IMR-90 (cell line): Measurements from ENCODE around the gene ACTL6B. TPM values are rescaled to one million over a fixed set of nuclear protein-coding genes. Genes with fewer than 3 reads are reported as not detected.
A peak's percentile ranks its signal among the peaks of the same experiment; 100 is the strongest.

Source experiments
- ATAC-seq: fragments of 200-7000 bp; cut with Tn5 transposase; 2 replicates; pipeline ENCODE4 v1.9.1; 2020; ENCODE audit warnings: low read depth, mild to moderate bottlenecking, moderate library complexity
- BruUV-seq: library from RNA; stranded (reverse); fragments of 400-500 nt; replicated peaks from 2 replicates; lab custom pipeline; 2021; lab: Mats Ljungman, UMichigan
- CTCF ChIA-PET: fragments of 300-600 bp; formaldehyde crosslinking; extraction: SDS; loops from one replicate; lab custom pipeline; 2021; ENCODE audit warnings: antibody characterized with exemption; lab: Yijun Ruan, JAX
- POLR2A ChIA-PET: fragments of 300-600 bp; sonication (Branson Sonifier 250); formaldehyde crosslinking; loops from one replicate; lab custom pipeline; 2022; ENCODE audit warnings: antibody characterized with exemption; ENCODE audit not compliant: unreplicated experiment; lab: Charles Lee
- DNase-seq: peaks from one replicate; pipeline ENCODE4 v3.0.0; 2013
- H2AFZ ChIP-seq: replicated peaks from 2 replicates; pipeline ENCODE3; 2013; ENCODE audit warnings: low read length, mild to moderate bottlenecking; ENCODE audit not compliant: poor library complexity
- H2AK5ac ChIP-seq: 2 replicates; pipeline ENCODE4 v1.6.1; 2013; ENCODE audit warnings: low read depth, low read length, inconsistent platforms
- H2AK9ac ChIP-seq: replicated peaks from 2 replicates; pipeline ENCODE3; 2013; ENCODE audit warnings: mild to moderate bottlenecking, low read depth, low read length, moderate library complexity; ENCODE audit not compliant: poor library complexity
- H2BK120ac ChIP-seq: 2 replicates; pipeline ENCODE4 v1.6.1; 2013; ENCODE audit warnings: low read depth, low read length, inconsistent platforms
- H2BK15ac ChIP-seq: 3 replicates; pipeline ENCODE4 v1.6.1; 2013; ENCODE audit warnings: low read depth, low read length, inconsistent platforms
- H2BK20ac ChIP-seq: 2 replicates; pipeline ENCODE4 v1.6.1; 2013; ENCODE audit warnings: low read depth, mild to moderate bottlenecking, inconsistent platforms, low read length, moderate library complexity
- H2BK5ac ChIP-seq: 2 replicates; pipeline ENCODE4 v1.6.1; 2013; ENCODE audit warnings: mild to moderate bottlenecking, low read depth, low read length, inconsistent platforms; ENCODE audit not compliant: poor library complexity, severe bottlenecking
- H3K14ac ChIP-seq: replicated peaks from 2 replicates; pipeline ENCODE4 v1.6.1; 2013; ENCODE audit warnings: low read depth, low read length, inconsistent platforms
- H3K18ac ChIP-seq: 2 replicates; pipeline ENCODE4 v1.6.1; 2013; ENCODE audit warnings: low read depth, low read length, control low read depth
- H3K23ac ChIP-seq: 2 replicates; pipeline ENCODE4 v1.6.1; 2013; ENCODE audit warnings: low read depth, low read length, inconsistent platforms
- H3K27ac ChIP-seq: 2 replicates; pipeline ENCODE4 v1.5.1; 2013; ENCODE audit warnings: mild to moderate bottlenecking, control low read depth, low read length; ENCODE audit not compliant: insufficient read depth
- H3K27me3 ChIP-seq: 2 replicates; pipeline ENCODE4 v1.6.1; 2013; ENCODE audit warnings: low read length; ENCODE audit not compliant: control insufficient read depth, insufficient read depth
- H3K36me3 ChIP-seq: 2 replicates; pipeline ENCODE4 v1.6.1; 2013; ENCODE audit warnings: low read length, mixed read lengths; ENCODE audit not compliant: control insufficient read depth, insufficient read depth
- H3K4ac ChIP-seq: 2 replicates; pipeline ENCODE4 v1.6.1; 2013; ENCODE audit warnings: low read depth, low read length, inconsistent platforms
- H3K4me1 ChIP-seq: 2 replicates; pipeline ENCODE4 v1.6.1; 2013; ENCODE audit warnings: low read length, mixed read lengths; ENCODE audit not compliant: control insufficient read depth, insufficient read depth
- H3K4me2 ChIP-seq: 2 replicates; pipeline ENCODE4 v1.6.1; 2013; ENCODE audit warnings: low read depth, mild to moderate bottlenecking, control low read depth, low read length, moderate library complexity
- H3K4me3 ChIP-seq: 2 replicates; pipeline ENCODE4 v1.5.1; 2013; ENCODE audit warnings: low read depth, mild to moderate bottlenecking, control low read depth, low read length, moderate library complexity; ENCODE audit not compliant: insufficient read depth
- H3K56ac ChIP-seq: 2 replicates; pipeline ENCODE4 v1.6.1; 2013; ENCODE audit warnings: low read length, inconsistent platforms; ENCODE audit not compliant: insufficient read depth; ENCODE audit errors: extremely low read depth
- H3K79me1 ChIP-seq, 2 experiments: 2 replicates each; pipeline ENCODE4 v1.6.1; 2013; ENCODE audit warnings: low read length in 2 of 2, inconsistent platforms in 1 of 2, low read depth in 1 of 2
- H3K9ac ChIP-seq: 2 replicates; pipeline ENCODE4 v1.6.1; 2013; ENCODE audit warnings: low read depth, low read length, control low read depth
- H3K9me1 ChIP-seq: 2 replicates; pipeline ENCODE4 v1.6.1; 2013; ENCODE audit warnings: low read length, inconsistent platforms; ENCODE audit not compliant: insufficient read depth
- H3K9me3 ChIP-seq: 2 replicates; pipeline ENCODE4 v1.6.1; 2013; ENCODE audit warnings: low read length; ENCODE audit not compliant: control insufficient read depth, insufficient read depth
- H4K20me1 ChIP-seq: 2 replicates; pipeline ENCODE4 v1.6.1; 2013; ENCODE audit warnings: low read length, inconsistent platforms; ENCODE audit not compliant: insufficient read depth
- H4K5ac ChIP-seq: 2 replicates; pipeline ENCODE4 v1.6.1; 2013; ENCODE audit warnings: mild to moderate bottlenecking, low read depth, low read length, control low read depth
- H4K8ac ChIP-seq, 2 experiments: 2 replicates each; pipeline ENCODE4 v1.6.1; 2013; ENCODE audit warnings: low read depth in 2 of 2, low read length in 2 of 2, control low read depth in 1 of 2, inconsistent platforms in 1 of 2
- H4K91ac ChIP-seq: 2 replicates; pipeline ENCODE4 v1.6.1; 2013; ENCODE audit warnings: low read depth, low read length, inconsistent platforms; ENCODE audit not compliant: insufficient read depth
- BHLHE40 ChIP-seq: fragments of 150-350 bp; IDR thresholded peaks from 2 replicates; pipeline ENCODE4 v1.6.1; 2016; ENCODE audit warnings: mild to moderate bottlenecking, low read depth, low read length
- CEBPB ChIP-seq: IDR thresholded peaks from 2 replicates; pipeline ENCODE4 v1.6.1; 2012; ENCODE audit warnings: low read depth, low read length, improper control_type of control experiment
- CHD1 ChIP-seq: IDR thresholded peaks from 2 replicates; pipeline ENCODE4 v1.6.1; 2012; ENCODE audit warnings: low read depth, low read length, improper control_type of control experiment
- CTCF ChIP-seq: conservative IDR thresholded peaks from 2 replicates; pipeline ENCODE4 v1.5.1; 2012; ENCODE audit warnings: mild to moderate bottlenecking, low read depth, low read length, improper control_type of control experiment
- ELK1 ChIP-seq: fragments of 150-350 bp; IDR thresholded peaks from 2 replicates; pipeline ENCODE4 v1.6.1; 2016; ENCODE audit warnings: low read depth, mild to moderate bottlenecking, low read length, moderate library complexity, borderline replicate concordance
- FOS ChIP-seq: fragments of 150-350 bp; IDR thresholded peaks from 2 replicates; pipeline ENCODE4 v1.6.1; 2016; ENCODE audit warnings: low read depth, low read length
- MAFK ChIP-seq: IDR thresholded peaks from 2 replicates; pipeline ENCODE4 v1.6.1; 2012; ENCODE audit warnings: low read depth, low read length, improper control_type of control experiment
- MAZ ChIP-seq: IDR thresholded peaks from 2 replicates; pipeline ENCODE4 v1.6.1; 2012; ENCODE audit warnings: low read depth, mild to moderate bottlenecking, low read length, improper control_type of control experiment, moderate library complexity, borderline replicate concordance
- MXI1 ChIP-seq: IDR thresholded peaks from 2 replicates; pipeline ENCODE4 v1.6.1; 2012; ENCODE audit warnings: low read depth, mild to moderate bottlenecking, low read length, moderate library complexity, borderline replicate concordance
- NFE2L2 ChIP-seq: fragments of 150-350 bp; IDR thresholded peaks from 2 replicates; pipeline ENCODE4 v1.6.1; 2016; ENCODE audit warnings: low read depth, mild to moderate bottlenecking, low read length
- POLR2A ChIP-seq: IDR thresholded peaks from 2 replicates; pipeline ENCODE4 v1.6.1; 2012; ENCODE audit warnings: mild to moderate bottlenecking, low read depth, low read length
- RAD21 ChIP-seq: IDR thresholded peaks from 2 replicates; pipeline ENCODE4 v1.6.1; 2012; ENCODE audit warnings: low read length, improper control_type of control experiment
- RCOR1 ChIP-seq: IDR thresholded peaks from 2 replicates; pipeline ENCODE4 v1.6.1; 2012; ENCODE audit warnings: mild to moderate bottlenecking, low read length, improper control_type of control experiment; ENCODE audit not compliant: insufficient replicate concordance
- RFX5 ChIP-seq: IDR thresholded peaks from 2 replicates; pipeline ENCODE4 v1.8.0; 2012; ENCODE audit warnings: low read depth, mild to moderate bottlenecking, low read length, moderate library complexity
- SMC3 ChIP-seq: fragments of 150-350 bp; IDR thresholded peaks from 2 replicates; pipeline ENCODE4 v1.6.1; 2016; ENCODE audit warnings: low read depth, mild to moderate bottlenecking, antibody characterized with exemption, low read length, moderate library complexity
- USF2 ChIP-seq: fragments of 150-350 bp; IDR thresholded peaks from 2 replicates; pipeline ENCODE4 v1.6.1; 2017; ENCODE audit warnings: mild to moderate bottlenecking, antibody characterized with exemption, low read length, low read depth
- WGBS, 2 experiments: methylation state at CpG; one replicate each; pipeline versions ENCODE4 v1.1.5 to v1.1.7; 2013; ENCODE audit warnings: missing lambda C conversion rate in 2 of 2; ENCODE audit not compliant: insufficient read length in 1 of 2; ENCODE audit errors: extremely low coverage in 2 of 2; 5-methylcytosine and 5-hydroxymethylcytosine counted together
- dilution Hi-C: fragments of 300-500 bp; cut with HindIII; formaldehyde crosslinking; loops from one replicate; pipeline ENCODE4 v1.14.3; 2018; ENCODE audit warnings: low sequenced_read_pairs; ENCODE audit not compliant: unreplicated experiment
- in situ Hi-C: fragments of 300-500 bp; cut with MboI; formaldehyde crosslinking; loops from 3 replicates; pipeline ENCODE4 v1.14.3; 2019; ENCODE audit warnings: low sequenced_read_pairs, inconsistent platforms, mixed read lengths
- intact Hi-C: fragments of 100-400 bp; cut with micrococcal nuclease; formaldehyde crosslinking; loops from 2 replicates; pipeline ENCODE4 v1.10.0; 2022
- polyA plus RNA-seq, 3 experiments: library from polyadenylated mRNA; depleted of rRNA; stranded (reverse); fragments of >200 nt; gene quantifications; 2 replicates each; pipeline ENCODE4 v1.2.3, GENCODE V29; 2012; ENCODE audit warnings: low replicate concordance in 1 of 3
- total RNA-seq: library from RNA; depleted of rRNA; stranded (reverse); fragments of >200 nt; gene quantifications from 2 replicates; pipeline ENCODE4 v1.2.3, GENCODE V29; 2012

ACTL6B gene
- total and polyA plus RNA-seq, 2 of the 4 experiments (the other 2 are of a cell fraction), result not detected

GRCh38 chr7:100626055-100626454 lies 30.2 kb downstream of the ACTL6B start:
- no peak overlapping the region for H3K27ac ChIP-seq
- no peak overlapping the region for H2AK5ac ChIP-seq
- ChIA-PET POLR2A (no interaction called here), CTCF (interaction anchor here (1.0 kb wide), 1 partner anchor 9 kb away, joined by 5 read pairs; no protein-coding TSS in a partner anchor)
- H4K5ac ChIP-seq, result no peak overlapping the region
- TF ChIP-seq CTCF, result no peak
- TF ChIP-seq NFE2L2, result no peak
- no peak for TF ChIP-seq MAZ
- TF ChIP-seq RAD21, result no peak
- TF ChIP-seq FOS, result no peak
- no peak for TF ChIP-seq BHLHE40
- no peak for TF ChIP-seq SMC3
- TF ChIP-seq CEBPB, result no peak
- TF ChIP-seq ELK1, result no peak
- TF ChIP-seq RCOR1, result no peak
- no peak for TF ChIP-seq POLR2A
- no peak for TF ChIP-seq USF2
- TF ChIP-seq RFX5, result no peak
- TF ChIP-seq MAFK, result no peak
- no peak for TF ChIP-seq MXI1
- TF ChIP-seq CHD1, result no peak
- H3K4me1 ChIP-seq, result no peaks in the 10 kb centered on the region
- H2BK5ac ChIP-seq, result no peak overlapping the region
- no peak overlapping the region for H2AK9ac ChIP-seq
- peaks cover 7% of the 10 kb centered on the region; the same call in 1 of the 2 replicates for H3K9me1 ChIP-seq
- H3K27me3 ChIP-seq, result no peaks in the 10 kb centered on the region
- in situ Hi-C loops (no loop called here), dilution Hi-C loops (no loop called here), intact Hi-C loops (no loop called here)
- no peak for ATAC-seq
- DNase-seq, result no peak
- no peak overlapping the region for H2BK120ac ChIP-seq
- no peak overlapping the region for H3K18ac ChIP-seq
- H3K14ac ChIP-seq, result no peak overlapping the region
- H3K36me3 ChIP-seq, result peaks cover under 1% of the 10 kb centered on the region
- H2AFZ ChIP-seq, result peak overlapping the region; percentile 90
- H4K91ac ChIP-seq, result no peak overlapping the region
- 0 out of 2 replicates have a peak overlapping the region, but pooled peaks have one; percentile 19 for H3K23ac ChIP-seq
- peak overlapping the region; percentile 33; the same call in 1 of the 2 replicates for H3K4me3 ChIP-seq
- H3K9me3 ChIP-seq, result no peaks in the 10 kb centered on the region
- H3K4me2 ChIP-seq, result peak overlapping the region; percentile 93
- H3K79me1 ChIP-seq, result no peaks in the 10 kb centered on the region
- H3K56ac ChIP-seq, result no peak overlapping the region
- no CpG with 5 or more reads among the region's 3 CpGs for WGBS, 2 experiments
- H2BK20ac ChIP-seq, result no peak overlapping the region
- no peak overlapping the region for H2BK15ac ChIP-seq
- no TSS peak for BruUV-seq
- no peak overlapping the region for H3K4ac ChIP-seq
- peak overlapping the region in 1 of 2 experiments; percentile 52; a peak in 1 of 4 replicates for H4K8ac ChIP-seq
- H4K20me1 ChIP-seq, result no peaks in the 10 kb centered on the region; the same call in 1 of the 2 replicates
- 0 out of 2 replicates have a peak overlapping the region, but pooled peaks have one; percentile 29 for H3K9ac ChIP-seq
